ENCODE results near the gene BMP6.

- TF ChIP-seq CTCF (IDR thresholded peaks at IDR 0.05): no peak
- TF ChIP-seq POLR2AphosphoS5 (IDR thresholded peaks at IDR 0.05): no peak
- TF ChIP-seq POLR2A (IDR thresholded peaks at IDR 0.05): no peak
These were observed 89.8 kb downstream of the BMP6 start for GRCh38 chr6:7815716-7816115.

Data from breast epithelium (tissue), 3 donors.